Tibial nerve (tissue), 4 donors: ENCODE measurements around the gene CDS1. TPM values are rescaled to one million over a fixed set of nuclear protein-coding genes. Genes with fewer than 3 reads are reported as not detected.
"Not testable (repeated sequence)": the region's sequence is repeated elsewhere in the genome, so short reads cannot be mapped to it uniquely, and the experiment has no call there.

Experiments
- DNase-seq, 2 donors: peaks; one replicate each; pipeline ENCODE4 v3.0.0-alpha.2; 2019; ENCODE audit warnings: low spot score in 2 of 2
- H3K27ac ChIP-seq, 4 donors: fragments of 200-600 bp; sonication (generic) in 3 of 4; one replicate each; pipeline ENCODE4 v1.5.1; 2017 to 2019; ENCODE audit warnings: mild to moderate bottlenecking in 1 of 4
- H3K27me3 ChIP-seq, 2 donors: fragments of 200-600 bp; sonication (generic) in 1 of 2; one replicate each; pipeline versions ENCODE4 v1.5.1 to v1.6.0; 2017 to 2019
- H3K36me3 ChIP-seq, 3 donors: fragments of 200-600 bp; sonication (generic); one replicate each; pipeline ENCODE4 v1.5.1; 2018 to 2019
- H3K4me1 ChIP-seq, 4 donors: fragments of 200-600 bp; sonication (generic) in 3 of 4; one replicate each; pipeline ENCODE4 v1.5.1; 2017 to 2019
- H3K4me3 ChIP-seq, 4 donors: fragments of 200-600 bp; sonication (generic) in 3 of 4; one replicate each; pipeline ENCODE4 v1.5.1; 2017 to 2019; ENCODE audit warnings: mild to moderate bottlenecking in 1 of 4, moderate library complexity in 1 of 4
- H3K9me3 ChIP-seq, 4 donors: fragments of 200-600 bp; sonication (generic) in 3 of 4; one replicate each; pipeline ENCODE4 v1.5.1; 2017 to 2019
- EP300 ChIP-seq, 2 donors: sonication (generic); formaldehyde crosslinking; IDR thresholded peaks; one replicate each; pipeline ENCODE4 v1.6.1; 2017; ENCODE audit warnings: antibody characterized with exemption in 2 of 2, mild to moderate bottlenecking in 1 of 2
- POLR2A ChIP-seq, 2 donors: fragments of 450-650 bp; IDR thresholded peaks; one replicate each; pipeline ENCODE4 v1.6.1; 2017; ENCODE audit warnings: antibody characterized with exemption in 2 of 2, mild to moderate bottlenecking in 2 of 2, moderate library complexity in 2 of 2
- WGBS, 2 donors: methylation state at CpG; one replicate each; pipeline ENCODE4 v1.1.5; 2018; 5-methylcytosine and 5-hydroxymethylcytosine counted together
- total RNA-seq, 4 donors: library from RNA; depleted of rRNA; stranded (reverse); fragments of >200 nt; gene quantifications; one replicate each; pipeline ENCODE4 v1.1.0, GENCODE V29; 2016
- TF ChIP-seq, protein P1 (sequence below), 5 experiments: fragments of 200-600 bp in 3 of 5; fragments of 450-650 bp in 2 of 5; sonication (generic) in 3 of 5; IDR thresholded peaks; one replicate each; pipeline ENCODE4 v1.5.1; 2016 to 2019; ENCODE audit warnings: antibody characterized with exemption in 5 of 5, mild to moderate bottlenecking in 3 of 5, moderate library complexity in 2 of 5

The CDS1 gene
- total RNA-seq, 4 donors from 2014 or later, result under 0.01 to 0.59 (median 0.25) TPM

DNA sequence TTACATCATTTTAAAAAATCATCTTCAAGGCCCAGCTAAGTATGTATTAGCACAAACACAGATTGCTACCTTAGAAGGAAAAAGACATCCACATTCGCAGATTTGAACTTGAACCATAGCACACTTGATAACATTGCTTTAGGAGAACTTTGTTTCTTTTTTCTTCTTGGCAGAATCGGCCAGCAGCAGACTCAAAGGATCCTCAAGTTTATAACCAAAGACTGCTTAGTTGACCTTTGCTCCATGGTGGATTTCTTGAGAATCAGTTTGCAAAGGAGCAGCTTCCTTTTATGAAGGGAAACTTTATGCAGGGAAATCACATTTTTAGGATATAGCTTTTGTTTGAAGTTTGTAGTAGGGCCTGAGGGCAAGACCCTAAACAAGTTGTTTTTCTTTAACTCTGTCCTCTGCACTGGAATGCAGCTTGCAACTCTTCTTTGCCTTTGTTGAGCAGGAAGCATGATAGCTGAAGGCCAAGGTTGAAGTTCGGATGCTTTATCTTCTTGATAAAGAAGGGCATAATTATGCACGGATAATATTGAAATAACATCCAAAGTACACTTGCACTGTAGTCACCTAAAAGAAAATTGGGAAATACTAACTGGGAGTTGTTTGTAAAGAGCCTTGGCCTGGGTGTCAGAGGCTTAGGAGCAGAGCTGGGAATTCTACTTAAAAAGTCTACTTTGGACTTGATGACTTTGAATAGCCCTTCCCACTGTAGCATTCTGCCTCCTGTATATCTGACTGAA is 78.4 kb downstream of the CDS1 start:
- DNase-seq, result no peak
- Histone ChIP-seq H3K9me3 (peaks cover 0 to 12% (median 0%) of the 10 kb centered on the region in 4 donors), H3K36me3 (peaks cover 0 to 19% (median 0%) of the 10 kb centered on the region in 3 donors), H3K4me3 (no peak overlapping the region), H3K27ac (no peak overlapping the region), H3K4me1 (no peaks in the 10 kb centered on the region), H3K27me3 (no peaks in the 10 kb centered on the region)
- no peak for TF ChIP-seq EP300 (IDR thresholded peaks at IDR 0.05)
- TF ChIP-seq, protein P1, sequence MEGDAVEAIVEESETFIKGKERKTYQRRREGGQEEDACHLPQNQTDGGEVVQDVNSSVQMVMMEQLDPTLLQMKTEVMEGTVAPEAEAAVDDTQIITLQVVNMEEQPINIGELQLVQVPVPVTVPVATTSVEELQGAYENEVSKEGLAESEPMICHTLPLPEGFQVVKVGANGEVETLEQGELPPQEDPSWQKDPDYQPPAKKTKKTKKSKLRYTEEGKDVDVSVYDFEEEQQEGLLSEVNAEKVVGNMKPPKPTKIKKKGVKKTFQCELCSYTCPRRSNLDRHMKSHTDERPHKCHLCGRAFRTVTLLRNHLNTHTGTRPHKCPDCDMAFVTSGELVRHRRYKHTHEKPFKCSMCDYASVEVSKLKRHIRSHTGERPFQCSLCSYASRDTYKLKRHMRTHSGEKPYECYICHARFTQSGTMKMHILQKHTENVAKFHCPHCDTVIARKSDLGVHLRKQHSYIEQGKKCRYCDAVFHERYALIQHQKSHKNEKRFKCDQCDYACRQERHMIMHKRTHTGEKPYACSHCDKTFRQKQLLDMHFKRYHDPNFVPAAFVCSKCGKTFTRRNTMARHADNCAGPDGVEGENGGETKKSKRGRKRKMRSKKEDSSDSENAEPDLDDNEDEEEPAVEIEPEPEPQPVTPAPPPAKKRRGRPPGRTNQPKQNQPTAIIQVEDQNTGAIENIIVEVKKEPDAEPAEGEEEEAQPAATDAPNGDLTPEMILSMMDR (IDR thresholded peaks at IDR 0.05), result no peak
- no peak for TF ChIP-seq POLR2A (IDR thresholded peaks at IDR 0.05)
- whole genome bisulfite sequencing, 2 donors, result 41 to 43% methylated on average over 4 of the region's 4 CpGs

DNA sequence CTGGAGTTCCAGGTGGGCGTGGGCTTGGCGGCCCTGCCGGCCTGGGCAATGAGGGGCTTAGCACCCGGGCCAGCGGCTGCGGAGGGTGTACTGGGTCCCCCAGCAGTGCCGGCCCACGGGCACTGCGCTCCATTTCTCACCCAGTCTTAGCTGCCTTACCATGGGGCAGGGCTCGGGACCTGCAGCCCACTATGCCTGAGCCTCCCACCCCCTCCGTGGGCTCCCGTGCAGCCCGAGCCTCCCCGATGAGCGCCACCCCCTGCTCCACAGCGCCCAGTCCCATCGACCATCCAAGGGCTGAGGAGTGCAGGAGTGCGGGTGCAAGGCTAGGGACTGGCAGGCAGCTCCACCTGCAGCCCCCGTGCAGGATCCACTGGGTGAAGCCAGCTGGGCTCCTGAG is 81.8 kb downstream of the CDS1 start:
- H3K4me1 ChIP-seq, H3K4me3 ChIP-seq, H3K27me3 ChIP-seq, H3K27ac ChIP-seq, DNase-seq: not testable (repeated sequence)
- peaks cover 0 to 52% (median 0%) of the 10 kb centered on the region in 3 donors for H3K36me3 ChIP-seq
- peaks cover 0 to 19% (median 0%) of the 10 kb centered on the region in 4 donors for H3K9me3 ChIP-seq
- 98% methylated on average over 19 of the region's 19 CpGs; no CpG with 5 or more reads in 1 of the 2 donors for WGBS, 2 donors

DNA sequence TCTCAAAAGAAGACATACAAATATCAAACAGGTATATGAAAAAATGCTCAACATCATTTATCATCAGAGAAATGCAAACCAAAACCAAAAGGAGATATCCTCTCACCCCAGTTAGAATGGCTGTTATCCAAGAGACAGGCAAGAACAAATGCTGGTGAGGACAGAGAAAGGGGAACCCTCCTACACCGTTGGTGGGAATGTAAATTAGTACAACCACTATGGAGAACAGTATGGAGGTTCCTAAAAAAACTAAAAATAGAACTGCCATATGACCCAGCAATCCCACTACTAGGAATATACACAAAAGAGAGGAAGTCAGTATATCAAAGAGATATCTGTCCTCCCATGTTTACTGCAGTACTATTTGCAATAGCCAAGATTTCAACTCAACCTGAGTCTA is 83.5 kb downstream of the CDS1 start:
- no peaks in the 10 kb centered on the region for H3K4me1 ChIP-seq
- no peak for DNase-seq
- H3K4me3 ChIP-seq, result no peak overlapping the region
- H3K27me3 ChIP-seq, result no peaks in the 10 kb centered on the region
- peaks cover 0 to 68% (median 0%) of the 10 kb centered on the region in 3 donors for H3K36me3 ChIP-seq
- no peak for TF ChIP-seq EP300 (IDR thresholded peaks at IDR 0.05)
- TF ChIP-seq, protein P1 (IDR thresholded peaks at IDR 0.05), result no peak
- TF ChIP-seq POLR2A (IDR thresholded peaks at IDR 0.05), result no peak
- no peak overlapping the region for H3K27ac ChIP-seq
- WGBS, 2 donors, result 70 to 76% methylated on average over 1 of the region's 1 CpG
- H3K9me3 ChIP-seq, result peaks cover 0 to 19% (median 0%) of the 10 kb centered on the region in 4 donors

DNA sequence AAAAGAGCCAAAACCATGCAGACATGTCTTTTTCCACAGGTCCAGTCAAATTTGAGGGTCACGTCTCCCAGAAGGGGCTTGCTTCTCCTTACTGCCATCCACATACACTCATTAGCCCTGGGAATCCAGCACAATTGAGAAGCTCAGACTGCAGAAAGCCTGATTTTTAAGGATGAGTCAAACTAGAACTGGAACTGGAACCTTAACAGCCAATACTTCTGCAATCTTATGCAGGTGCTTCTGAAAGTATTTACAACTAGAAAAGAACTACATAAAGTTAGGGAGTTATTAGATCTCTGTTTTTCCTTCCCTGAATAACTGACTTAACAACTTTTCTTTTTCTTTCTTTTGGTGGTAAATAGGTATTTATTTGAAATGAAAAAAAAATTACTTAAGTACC is 86.3 kb downstream of the CDS1 start:
- no peaks in the 10 kb centered on the region for H3K27me3 ChIP-seq
- no peak for DNase-seq
- H3K4me1 ChIP-seq, result no peaks in the 10 kb centered on the region
- 90 to 100% methylated on average over 1 of the region's 1 CpG for WGBS, 2 donors
- H3K4me3 ChIP-seq, result no peak overlapping the region
- peaks cover 0 to 19% (median 0%) of the 10 kb centered on the region in 4 donors for H3K9me3 ChIP-seq
- no peak overlapping the region for H3K27ac ChIP-seq
- H3K36me3 ChIP-seq, result peaks cover 0 to 93% (median 0%) of the 10 kb centered on the region in 3 donors
- TF ChIP-seq, protein P1 (IDR thresholded peaks at IDR 0.05), result no peak
- no peak for TF ChIP-seq POLR2A (IDR thresholded peaks at IDR 0.05)
- no peak for TF ChIP-seq EP300 (IDR thresholded peaks at IDR 0.05)

DNA sequence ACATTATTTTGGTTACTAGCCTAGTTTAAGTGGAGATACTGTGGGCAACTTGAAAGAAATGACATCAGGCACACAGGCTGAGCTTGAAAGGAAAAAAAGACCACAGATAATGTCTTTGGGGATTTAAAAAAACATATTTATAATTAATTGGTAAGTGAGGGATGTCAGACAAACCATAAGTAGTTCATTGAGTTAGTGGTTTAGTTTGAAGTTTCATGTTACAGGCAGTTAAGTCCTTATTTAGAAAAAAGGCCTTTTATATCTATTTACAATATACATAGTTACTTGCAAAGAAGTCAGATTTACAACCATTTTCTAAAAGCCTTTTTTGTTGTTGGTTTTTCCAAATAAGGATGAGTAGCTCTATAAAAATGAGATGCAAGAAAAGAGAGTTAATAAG is 89.2 kb downstream of the CDS1 start:
- Histone ChIP-seq H3K36me3 (peaks cover 0 to 96% (median 0%) of the 10 kb centered on the region in 3 donors), H3K27ac (no peak overlapping the region)

DNA sequence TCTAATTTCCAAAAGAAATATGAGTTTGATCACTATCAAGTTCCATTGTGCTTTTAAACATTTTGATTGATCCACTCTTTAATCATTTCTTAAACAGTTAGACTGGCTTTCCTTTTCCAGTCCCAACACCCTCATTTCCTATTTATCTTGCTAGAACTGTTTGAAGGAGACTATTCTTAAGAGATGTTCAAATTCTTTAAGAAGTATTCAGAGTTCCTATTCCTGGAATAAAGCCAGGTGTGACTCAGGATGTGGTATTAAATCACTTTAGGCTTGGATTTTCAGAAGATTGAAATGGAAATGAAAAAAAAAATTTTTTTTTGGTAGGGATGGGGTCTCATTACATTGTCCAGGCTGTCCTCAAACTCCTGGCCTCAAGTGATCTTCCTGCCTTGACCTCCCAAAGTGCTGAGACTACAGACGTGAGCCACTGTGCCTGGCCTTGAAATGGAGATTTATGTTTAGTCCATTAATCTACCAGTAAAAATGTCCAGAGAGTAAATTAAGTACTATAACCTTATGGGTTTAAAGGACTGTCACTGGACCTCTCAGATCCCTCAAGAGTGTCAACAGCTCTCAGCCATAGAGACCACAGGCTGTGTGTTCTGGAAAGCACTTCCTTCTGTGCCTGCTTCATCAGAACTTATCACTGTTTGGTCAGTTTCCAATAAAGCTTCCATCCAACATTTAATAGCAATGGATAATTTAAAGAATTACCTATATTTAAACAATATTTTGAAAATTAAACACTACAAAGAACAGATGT is 90.7 kb downstream of the CDS1 start:
- Histone ChIP-seq H3K9me3 (no peaks in the 10 kb centered on the region), H3K27ac (no peak overlapping the region), H3K27me3 (no peaks in the 10 kb centered on the region), H3K4me3 (no peak overlapping the region), H3K36me3 (peaks cover 0 to 96% (median 2%) of the 10 kb centered on the region in 3 donors), H3K4me1 (no peaks in the 10 kb centered on the region)
- no peak for DNase-seq
- no peak for TF ChIP-seq EP300 (IDR thresholded peaks at IDR 0.05)
- WGBS, 2 donors, result 77 to 88% methylated on average over 1 of the region's 1 CpG

More for the DNA sequence above, 89.2 kb downstream of the CDS1 start:
- H3K9me3 ChIP-seq, result no peaks in the 10 kb centered on the region
- H3K4me3 ChIP-seq, result no peak overlapping the region
- TF ChIP-seq EP300 (IDR thresholded peaks at IDR 0.05), result no peak
- TF ChIP-seq POLR2A (IDR thresholded peaks at IDR 0.05), result no peak
- no peaks in the 10 kb centered on the region for H3K4me1 ChIP-seq
- H3K27me3 ChIP-seq, result no peaks in the 10 kb centered on the region
- no peak for DNase-seq
